Naive thymus-derived CD8-positive, alpha-beta T cell (primary cell): Measurements from ENCODE around the gene ABHD2. TPM values are rescaled to one million over a fixed set of nuclear protein-coding genes. Genes with fewer than 3 reads are reported as not detected.

Experiments used
- ATAC-seq, 2 donors: fragments of 150-1000 bp; cut with Tn5 transposase in 1 of 2; sonication (Bioruptor Pico), chemical (Tn5 transposase) in 1 of 2; 1 replicate in 1 of 2; 2 replicates in 1 of 2; pipeline ENCODE4 v1.10.0; 2021; ENCODE audit warnings: mild to moderate bottlenecking in 2 of 2, moderate library complexity in 2 of 2
- POLR2A ChIA-PET: fragments of 350-600 bp; sonication (Branson Sonifier 250); formaldehyde crosslinking; loops from one replicate; lab custom pipeline; 2021; ENCODE audit warnings: antibody characterized with exemption; lab: Charles Lee
- DNase-seq, 10 donors: peaks; one replicate each; pipeline versions ENCODE4 v3.0.0 to v3.0.0-alpha.2; 2020 to 2022
- H3K27ac Mint-ChIP-seq, 10 donors: one replicate each; pipeline ENCODE4 v1.8.0; 2020 to 2022; ENCODE audit warnings: mild to moderate bottlenecking in 10 of 10, mixed read lengths in 10 of 10, moderate library complexity in 4 of 10, inconsistent platforms in 1 of 10
- H3K27me3 Mint-ChIP-seq, 5 donors: one replicate each; pipeline ENCODE4 v1.8.0; 2021 to 2022; ENCODE audit warnings: mixed read lengths in 5 of 5
- H3K36me3 Mint-ChIP-seq, 3 donors: one replicate each; pipeline ENCODE4 v1.8.0; 2020 to 2022; ENCODE audit warnings: mixed read lengths in 3 of 3, mild to moderate bottlenecking in 2 of 3, inconsistent platforms in 1 of 3
- H3K4me1 Mint-ChIP-seq, 4 donors: one replicate each; pipeline ENCODE4 v1.8.0; 2021 to 2022; ENCODE audit warnings: mixed read lengths in 4 of 4
- H3K4me3 Mint-ChIP-seq, 10 donors: one replicate each; pipeline ENCODE4 v1.8.0; 2020 to 2022; ENCODE audit warnings: mild to moderate bottlenecking in 10 of 10, mixed read lengths in 10 of 10, moderate library complexity in 6 of 10, inconsistent platforms in 1 of 10
- H3K9me3 Mint-ChIP-seq, 9 donors: one replicate each; pipeline ENCODE4 v1.8.0; 2020 to 2022; ENCODE audit warnings: mixed read lengths in 9 of 9, mild to moderate bottlenecking in 3 of 9, inconsistent platforms in 1 of 9, moderate library complexity in 1 of 9
- polyA plus RNA-seq, 3 donors: library from polyadenylated mRNA; unstranded; fragments of 300-500 nt; fragmentation: Illumina TruSeq; gene quantifications; one replicate each; pipeline ENCODE4 v1.2.3, GENCODE V29; 2021
- total RNA-seq, 8 experiments: library from RNA in 2 of 8; stranded (reverse) in 2 of 8; gene quantifications; one replicate each; pipeline ENCODE4 v1.2.3 and lab custom pipeline; 2021 to 2026

The ABHD2 gene
- total and polyA plus RNA-seq, 5 experiments from 2014 or later, result 14.0 to 49.9 (median 17.1) TPM

DNA sequence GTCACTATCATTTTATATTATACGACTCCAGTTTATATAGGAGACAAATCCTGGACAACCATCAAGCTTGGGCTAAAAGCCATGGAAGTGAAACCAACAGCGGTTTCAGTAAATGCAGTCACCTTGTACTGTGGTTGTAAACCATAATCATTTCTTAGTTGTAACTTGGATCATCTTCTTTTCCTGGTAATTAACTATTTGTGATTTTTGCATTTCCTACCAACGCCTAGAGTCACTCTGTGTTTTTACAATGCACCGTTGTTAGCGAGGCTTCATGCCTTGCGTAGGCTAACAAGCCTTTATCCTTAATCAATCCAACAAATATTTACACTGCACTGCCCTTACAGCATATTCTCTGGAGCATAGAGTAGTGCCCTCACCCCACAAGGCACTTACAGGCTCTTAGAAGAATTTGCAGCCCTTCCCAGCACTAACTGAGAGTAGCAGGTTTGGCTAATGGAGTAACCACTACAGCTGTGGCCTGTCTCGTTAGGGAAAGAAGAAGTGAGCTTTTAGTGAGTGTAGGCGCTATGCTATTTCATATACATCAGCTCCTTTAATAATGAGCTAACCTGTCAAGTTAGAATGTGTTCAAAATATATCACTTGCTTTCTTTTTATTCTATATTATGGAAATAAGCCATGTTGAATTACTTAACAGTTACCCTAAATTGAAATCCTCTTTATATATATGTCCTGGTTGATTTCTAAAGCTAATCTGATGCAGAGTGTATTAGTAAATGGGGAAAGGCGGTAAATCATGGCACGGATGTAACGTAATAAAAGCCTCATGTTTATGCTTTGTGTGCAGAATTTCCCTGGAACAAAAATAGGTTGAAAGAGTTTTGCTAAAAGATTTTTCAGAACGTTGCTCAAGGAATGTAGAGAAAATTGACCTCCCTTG, 62.8 kb downstream of the ABHD2 start:
- Mint-ChIP-seq H3K36me3 (peaks cover 0 to 55% (median 31%) of the 10 kb centered on the region in 3 donors), H3K27ac (no peak overlapping the region), H3K27me3 (no peaks in the 10 kb centered on the region), H3K9me3 (no peaks in the 10 kb centered on the region), H3K4me3 (no peak overlapping the region), H3K4me1 (peaks cover 0 to 3% (median under 1%) of the 10 kb centered on the region in 4 donors)
- ATAC-seq (no peak), DNase-seq (no peak)
- POLR2A ChIA-PET, result no interaction called here

DNA sequence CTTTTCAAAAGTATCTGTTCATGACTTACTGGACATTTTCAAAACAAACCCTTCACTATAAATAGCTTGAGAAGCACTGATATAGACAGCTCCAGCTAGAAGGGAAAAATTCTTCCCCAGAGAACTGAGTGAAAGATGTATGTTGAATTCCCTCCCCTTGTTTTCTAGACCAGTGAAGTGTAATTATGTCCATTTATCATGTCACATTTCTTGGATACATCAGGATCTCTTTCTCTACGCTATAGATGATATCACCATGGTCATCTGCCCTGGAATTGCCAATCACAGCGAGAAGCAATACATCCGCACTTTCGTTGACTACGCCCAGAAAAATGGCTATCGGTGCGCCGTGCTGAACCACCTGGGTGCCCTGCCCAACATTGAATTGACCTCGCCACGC, 66.9 kb downstream of the ABHD2 start:
- H3K9me3 Mint-ChIP-seq, result no peaks in the 10 kb centered on the region
- H3K36me3 Mint-ChIP-seq, result peaks cover 0 to 78% (median 36%) of the 10 kb centered on the region in 3 donors
- no peak overlapping the region for H3K4me3 Mint-ChIP-seq
- H3K4me1 Mint-ChIP-seq, result peaks cover 0 to 4% (median under 1%) of the 10 kb centered on the region in 4 donors
- DNase-seq (no peak), ATAC-seq (no peak)
- POLR2A ChIA-PET, result no interaction called here
- H3K27me3 Mint-ChIP-seq, result no peaks in the 10 kb centered on the region
- no peak overlapping the region for H3K27ac Mint-ChIP-seq

DNA sequence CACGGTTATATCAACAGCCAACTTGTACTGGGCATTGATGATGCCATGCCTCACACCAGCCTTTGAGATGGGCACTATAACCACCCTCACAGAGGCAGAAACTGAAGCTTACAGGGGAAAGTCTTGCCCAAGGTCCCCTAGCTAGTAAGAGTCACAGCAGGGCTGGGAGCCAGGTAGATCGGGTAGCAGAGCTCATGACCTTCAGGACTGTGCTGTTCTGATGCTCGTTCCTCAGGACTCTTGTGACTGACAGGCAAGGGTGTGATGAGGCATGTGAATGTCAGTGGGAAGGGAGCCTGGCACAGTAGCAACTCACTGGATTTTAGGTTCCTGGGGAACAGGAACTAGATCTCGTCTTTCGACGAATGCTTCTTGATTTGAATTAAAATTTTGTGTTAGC, 67.4 kb downstream of the ABHD2 start:
- Mint-ChIP-seq H3K27me3 (no peaks in the 10 kb centered on the region), H3K27ac (no peak overlapping the region), H3K4me1 (peaks cover 0 to 4% (median under 1%) of the 10 kb centered on the region in 4 donors), H3K9me3 (no peaks in the 10 kb centered on the region), H3K36me3 (peaks cover 0 to 83% (median 36%) of the 10 kb centered on the region in 3 donors), H3K4me3 (no peak overlapping the region)
- POLR2A ChIA-PET, result no interaction called here
- DNase-seq (no peak), ATAC-seq (no peak)

DNA sequence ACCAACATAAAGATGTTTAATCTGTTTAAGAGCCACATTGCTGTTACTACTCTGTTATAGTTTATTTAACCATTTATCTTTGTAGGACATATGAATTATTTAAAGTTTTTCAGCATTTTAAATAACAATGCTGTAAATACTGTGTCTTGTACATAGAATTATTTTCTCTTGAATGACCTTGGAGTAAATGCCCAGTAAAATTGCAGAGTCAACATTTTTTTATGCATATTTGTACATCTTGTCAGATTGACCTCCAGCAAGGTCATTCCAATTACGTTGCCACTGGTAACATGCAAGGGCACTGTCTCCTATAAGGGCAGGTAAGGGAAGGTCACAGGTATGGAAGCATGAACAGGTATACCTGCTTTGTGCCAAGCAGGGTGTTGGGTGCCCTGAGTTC, 68.8 kb downstream of the ABHD2 start:
- ATAC-seq (no peak), DNase-seq (no peak)
- Mint-ChIP-seq H3K4me1 (peaks cover 0 to 4% (median under 1%) of the 10 kb centered on the region in 4 donors), H3K9me3 (no peaks in the 10 kb centered on the region), H3K27ac (peak overlapping the region in 1 of 10 donors; percentile 41), H3K27me3 (no peaks in the 10 kb centered on the region), H3K4me3 (no peak overlapping the region), H3K36me3 (peaks cover 0 to 79% (median 29%) of the 10 kb centered on the region in 3 donors)
- POLR2A ChIA-PET, result interaction anchor here (0.6 kb wide), 1 partner anchor 1560 kb away, joined by 3 read pairs; no protein-coding TSS in a partner anchor

DNA sequence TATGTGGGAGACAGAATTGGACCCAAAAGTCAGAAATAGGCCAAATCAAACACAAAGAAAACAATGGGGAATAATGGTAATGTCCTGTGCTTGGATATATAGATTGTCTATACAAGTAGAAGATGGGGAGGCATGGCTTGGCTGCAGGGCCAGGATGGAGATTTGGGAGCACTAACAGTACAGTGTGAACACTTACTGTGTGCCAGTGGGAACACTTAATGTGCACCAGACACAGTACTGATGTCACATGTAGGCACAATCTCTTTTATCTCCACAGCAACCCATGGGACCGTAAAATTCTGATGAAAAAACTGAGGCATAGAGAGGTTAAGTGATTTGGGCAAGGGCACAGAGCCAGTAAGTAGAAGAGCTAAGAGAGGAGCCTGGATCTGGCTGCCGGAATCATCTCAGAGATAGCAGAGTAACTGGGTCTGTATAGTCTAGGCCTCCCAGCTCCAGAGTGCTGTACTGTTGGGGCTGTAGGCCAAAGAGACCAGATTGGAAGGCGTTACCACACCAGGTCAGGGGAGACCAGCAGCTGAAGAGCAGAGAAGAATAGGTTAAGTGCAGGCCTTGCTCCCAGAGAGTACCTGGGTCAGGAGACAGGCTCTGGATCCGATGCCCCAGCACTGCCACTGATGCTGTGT, 69.8 kb downstream of the ABHD2 start:
- Mint-ChIP-seq H3K27me3 (no peaks in the 10 kb centered on the region), H3K4me1 (peaks cover 0 to 7% (median under 1%) of the 10 kb centered on the region in 4 donors), H3K9me3 (no peaks in the 10 kb centered on the region), H3K4me3 (no peak overlapping the region), H3K36me3 (peaks cover 0 to 75% (median 25%) of the 10 kb centered on the region in 3 donors), H3K27ac (peak overlapping the region in 3 of 10 donors; percentile 28 to 70 (median 41))
- DNase-seq (no peak), ATAC-seq (no peak)
- POLR2A ChIA-PET, result no interaction called here

DNA sequence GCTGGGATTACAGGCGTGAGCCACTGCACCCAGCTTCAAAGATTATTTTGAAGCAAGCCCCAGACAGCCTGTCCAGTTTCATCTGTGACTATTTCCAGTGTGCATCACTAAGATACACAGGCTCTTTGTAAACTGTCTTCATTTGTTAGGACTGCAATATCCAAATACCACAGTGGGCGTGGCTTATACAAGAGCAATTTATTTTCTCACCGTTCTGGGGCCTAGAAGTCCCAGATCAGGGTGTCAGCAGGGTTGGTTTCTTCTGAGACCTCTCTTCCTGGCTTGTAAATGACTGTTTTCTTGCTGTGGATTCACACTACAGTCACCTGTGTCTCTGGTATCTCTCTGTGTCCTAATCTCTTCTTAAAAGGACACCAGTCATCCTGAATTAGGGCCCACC, 73.4 kb downstream of the ABHD2 start:
- no peaks in the 10 kb centered on the region for H3K27me3 Mint-ChIP-seq
- POLR2A ChIA-PET, result no interaction called here
- ATAC-seq, result no peak
- H3K27ac Mint-ChIP-seq, result no peak overlapping the region
- DNase-seq, result no peak
- peaks cover 0 to 7% (median 4%) of the 10 kb centered on the region in 4 donors for H3K4me1 Mint-ChIP-seq
- H3K36me3 Mint-ChIP-seq, result peaks cover 0 to 56% (median 8%) of the 10 kb centered on the region in 3 donors
- no peaks in the 10 kb centered on the region for H3K9me3 Mint-ChIP-seq
- H3K4me3 Mint-ChIP-seq, result no peak overlapping the region

DNA sequence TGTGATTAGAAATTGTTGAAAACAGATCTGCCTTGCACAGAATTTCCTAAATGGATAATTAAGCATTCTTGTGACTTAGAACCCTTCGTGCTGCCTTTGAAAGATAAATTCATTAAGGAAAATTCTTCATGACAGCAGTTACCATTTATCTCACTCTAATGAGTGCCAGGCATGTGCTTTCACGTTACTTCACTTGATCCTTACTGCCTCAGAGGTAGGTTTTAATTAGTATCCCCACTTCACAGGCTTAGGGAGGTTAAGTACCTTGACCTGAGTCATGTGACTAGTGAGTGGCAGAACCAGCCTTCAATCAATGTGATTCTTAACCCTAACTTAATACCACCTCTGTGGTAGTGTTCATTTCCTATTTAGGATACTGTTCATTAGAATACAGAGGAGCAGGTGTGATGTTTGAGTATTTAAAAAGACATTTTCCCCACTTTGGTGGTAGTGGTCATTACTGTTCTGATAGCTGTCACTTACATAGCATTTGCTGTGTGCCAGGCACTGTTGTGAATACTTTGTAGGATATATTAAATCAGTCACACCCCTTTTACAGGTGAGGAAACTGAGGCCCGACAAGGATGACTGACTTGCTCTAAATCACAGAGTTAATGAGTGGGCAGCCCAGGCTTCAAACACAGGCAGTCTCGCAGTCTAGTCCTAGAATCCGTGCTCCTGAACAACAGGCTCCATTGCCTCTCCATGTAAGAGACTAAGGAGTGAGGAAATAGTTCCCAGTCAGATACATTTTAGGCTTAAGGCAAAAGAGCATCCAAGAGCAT, 75.2 kb downstream of the ABHD2 start:
- Mint-ChIP-seq H3K36me3 (peaks cover 0 to 39% (median 5%) of the 10 kb centered on the region in 3 donors), H3K9me3 (no peaks in the 10 kb centered on the region), H3K4me1 (peaks cover 6 to 13% (median 6%) of the 10 kb centered on the region in 4 donors), H3K27me3 (no peaks in the 10 kb centered on the region), H3K27ac (peak overlapping the region in 1 of 10 donors; percentile 3), H3K4me3 (no peak overlapping the region)
- DNase-seq (no peak), ATAC-seq (no peak)
- POLR2A ChIA-PET, result no interaction called here

DNA sequence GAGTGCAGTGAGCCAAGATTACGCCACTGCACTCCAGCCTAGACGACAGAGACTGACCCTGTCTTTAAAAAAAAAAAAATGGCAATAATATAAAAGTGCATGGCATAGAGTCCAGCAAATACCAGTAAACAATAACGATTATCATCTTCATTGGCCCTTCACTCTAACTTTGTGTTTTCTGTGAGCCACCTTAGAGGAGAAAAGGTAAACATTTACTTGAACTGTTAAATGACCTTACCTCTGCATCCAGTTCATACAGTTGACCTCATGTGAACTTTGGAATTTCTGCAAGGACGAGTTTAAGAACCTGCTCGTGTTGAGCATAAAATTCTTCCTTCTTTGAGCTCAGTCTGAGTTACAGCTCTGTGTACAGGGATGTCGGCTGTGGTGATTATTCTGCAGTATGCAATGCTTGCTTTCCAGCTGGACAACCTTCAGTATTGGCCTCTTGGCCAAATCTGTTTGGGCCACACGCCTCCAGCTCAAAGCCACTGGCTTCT, 76.5 kb downstream of the ABHD2 start:
- Mint-ChIP-seq H3K4me1 (peaks cover 5 to 13% (median 7%) of the 10 kb centered on the region in 4 donors), H3K27ac (no peak overlapping the region), H3K9me3 (no peaks in the 10 kb centered on the region), H3K27me3 (no peaks in the 10 kb centered on the region), H3K4me3 (no peak overlapping the region), H3K36me3 (peaks cover 0 to 32% (median 5%) of the 10 kb centered on the region in 3 donors)
- DNase-seq, result no peak
- POLR2A ChIA-PET, result no interaction called here
- ATAC-seq, result no peak

DNA sequence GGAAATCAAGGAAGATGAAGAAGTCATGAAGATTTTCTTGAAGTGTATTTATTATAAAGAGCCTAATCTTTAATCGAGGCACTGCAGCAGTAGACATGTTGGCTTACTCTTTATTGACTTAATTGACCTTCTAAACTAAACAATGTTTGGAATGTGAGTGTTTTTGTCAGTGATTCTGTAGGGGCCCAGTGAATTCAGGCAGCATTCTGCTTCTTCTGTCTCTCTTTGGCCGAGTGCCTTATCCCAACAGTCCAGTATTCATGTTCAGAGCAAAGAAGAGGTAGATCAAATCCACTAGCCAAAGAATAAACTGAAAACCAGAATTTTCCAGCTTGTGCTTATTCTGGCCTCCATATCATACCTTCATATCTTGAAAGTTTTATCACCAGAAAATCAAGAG, 77.4 kb downstream of the ABHD2 start:
- Mint-ChIP-seq H3K27ac (no peak overlapping the region), H3K4me1 (peaks cover 5 to 13% (median 8%) of the 10 kb centered on the region in 4 donors), H3K9me3 (no peaks in the 10 kb centered on the region), H3K4me3 (no peak overlapping the region), H3K36me3 (peaks cover 0 to 25% (median 5%) of the 10 kb centered on the region in 3 donors), H3K27me3 (no peaks in the 10 kb centered on the region)
- DNase-seq (no peak), ATAC-seq (no peak)
- POLR2A ChIA-PET, result no interaction called here

DNA sequence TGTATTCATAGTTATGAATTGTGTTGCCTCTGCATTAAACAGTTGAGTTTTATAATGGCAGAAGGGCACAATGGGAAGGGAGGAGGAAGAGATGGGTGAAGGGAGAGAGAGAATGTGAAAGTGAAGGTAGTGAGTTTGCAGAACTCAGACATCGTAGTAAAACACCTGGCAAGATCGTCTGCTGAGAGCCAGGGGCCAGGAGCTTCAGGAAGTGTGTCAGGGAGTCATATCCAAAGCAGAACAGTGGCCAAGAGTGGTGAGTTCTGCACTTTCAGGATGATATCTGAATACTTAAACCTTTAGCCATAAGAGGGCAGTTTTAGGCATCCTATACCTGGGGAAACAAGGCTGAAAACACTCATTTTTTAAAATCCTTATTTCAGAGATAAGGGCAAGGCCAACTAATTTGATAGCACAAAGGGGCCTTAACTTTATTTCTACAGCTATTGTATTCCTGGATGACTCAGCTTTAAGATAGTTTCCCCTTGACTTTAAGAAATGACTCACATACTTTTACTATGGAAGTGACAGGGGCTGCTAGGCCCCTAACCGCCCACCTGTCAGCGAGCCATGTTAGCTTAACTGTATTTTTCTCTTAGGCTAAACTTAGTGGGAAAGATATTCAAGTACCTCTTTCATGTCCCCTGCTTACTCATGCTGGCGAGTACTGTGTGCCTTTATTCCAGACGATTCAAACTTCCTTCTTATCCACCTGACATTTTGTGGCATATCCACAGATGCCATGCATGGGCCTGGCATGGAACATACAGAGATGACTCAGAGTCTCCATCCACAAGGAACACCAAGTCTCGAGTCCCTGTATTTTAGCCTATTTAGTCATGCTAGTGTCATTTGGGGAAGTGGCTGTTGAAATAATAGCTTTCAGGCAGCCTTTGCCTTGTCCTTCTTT, 79.3 kb downstream of the ABHD2 start:
- peaks cover 5 to 13% (median 6%) of the 10 kb centered on the region in 4 donors for H3K4me1 Mint-ChIP-seq
- POLR2A ChIA-PET, result no interaction called here
- H3K36me3 Mint-ChIP-seq, result peaks cover 0 to 14% (median 5%) of the 10 kb centered on the region in 3 donors
- no peaks in the 10 kb centered on the region for H3K9me3 Mint-ChIP-seq
- peak overlapping the region in 5 of 10 donors; percentile 6 to 69 (median 25) for H3K27ac Mint-ChIP-seq
- ATAC-seq (no peak), DNase-seq (no peak)
- H3K4me3 Mint-ChIP-seq, result no peak overlapping the region
- H3K27me3 Mint-ChIP-seq, result no peaks in the 10 kb centered on the region

DNA sequence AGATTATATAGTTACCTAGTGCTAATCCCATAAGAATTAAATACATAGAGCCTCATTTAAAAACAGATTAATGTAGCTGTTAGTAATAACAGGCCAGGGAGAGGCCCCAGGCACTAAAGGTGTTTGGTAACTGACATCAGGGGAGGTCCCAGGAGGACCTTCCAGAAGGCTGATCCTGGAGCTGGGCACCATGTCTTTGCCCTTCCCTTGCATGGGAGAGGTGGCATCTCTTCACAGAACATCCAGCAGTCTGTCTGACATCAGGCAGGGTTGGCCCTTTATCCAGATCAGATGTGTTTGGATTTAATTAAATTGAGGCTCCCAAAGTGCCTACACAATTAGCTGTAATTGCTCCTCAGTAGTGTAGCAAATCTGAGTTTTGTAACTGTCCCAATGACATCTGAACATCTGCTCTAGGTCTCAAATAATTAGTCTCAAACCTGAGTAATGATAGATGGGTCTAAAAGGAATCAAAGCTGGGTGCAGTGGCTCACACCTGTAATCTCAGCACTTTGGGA, 80.1 kb downstream of the ABHD2 start:
- DNase-seq (no peak), ATAC-seq (no peak)
- Mint-ChIP-seq H3K36me3 (peaks cover 0 to 16% (median 4%) of the 10 kb centered on the region in 3 donors), H3K27ac (peak overlapping the region in 1 of 10 donors; percentile 16), H3K4me1 (peaks cover 5 to 13% (median 6%) of the 10 kb centered on the region in 4 donors), H3K27me3 (no peaks in the 10 kb centered on the region), H3K4me3 (no peak overlapping the region), H3K9me3 (no peaks in the 10 kb centered on the region)
- POLR2A ChIA-PET, result no interaction called here
